HG03565 (cell line): Measurements from ENCODE around the gene CBX7.

Experiments
- ATAC-seq: cut with Tn5 transposase; IDR thresholded peaks from one replicate; pipeline ENCODE4 v1.9.1; 2021; ENCODE audit warnings: mild to moderate bottlenecking, moderate library complexity; ENCODE audit not compliant: unreplicated experiment

The CBX7 gene

DNA sequence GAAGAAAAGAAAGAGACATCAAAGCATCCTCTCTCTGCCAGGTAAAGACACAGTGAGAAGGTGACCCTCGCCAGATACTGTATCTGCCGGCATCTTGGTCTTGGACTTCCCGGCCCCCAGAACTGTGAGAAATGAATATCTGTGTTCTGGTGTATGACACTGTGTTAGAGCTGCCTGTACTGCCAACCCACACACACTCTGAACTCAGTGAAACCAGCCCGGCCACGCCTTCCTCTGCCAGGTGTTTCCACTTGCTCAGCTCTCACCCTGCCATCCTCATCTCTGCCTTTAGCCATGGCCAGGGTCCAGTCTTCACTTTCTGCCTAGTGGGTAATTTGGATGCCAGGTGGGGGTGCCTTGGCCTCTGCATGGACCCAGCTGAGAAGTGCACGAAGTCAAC lies 24.0 kb downstream of the CBX7 start:
- no peak for ATAC-seq

DNA sequence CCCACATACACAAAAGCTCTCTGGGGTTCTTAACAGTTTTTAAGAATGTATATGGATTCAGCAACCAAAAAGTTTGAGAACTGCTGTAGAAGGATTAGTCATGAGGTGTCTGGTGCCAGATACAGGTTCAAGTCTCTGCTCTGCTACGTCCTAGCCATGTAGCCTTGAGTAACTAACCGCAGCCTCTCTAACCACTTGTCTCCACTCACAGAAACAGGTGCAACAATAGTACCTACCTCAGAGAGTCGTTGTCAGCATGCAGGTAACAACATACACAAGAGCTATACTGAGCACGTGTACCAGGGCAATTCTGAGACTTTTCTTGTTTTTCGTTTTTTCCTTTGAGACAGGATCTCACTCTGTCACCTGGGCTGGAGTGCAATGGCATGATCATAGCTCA lies 26.9 kb downstream of the CBX7 start:
- ATAC-seq = no peak

DNA sequence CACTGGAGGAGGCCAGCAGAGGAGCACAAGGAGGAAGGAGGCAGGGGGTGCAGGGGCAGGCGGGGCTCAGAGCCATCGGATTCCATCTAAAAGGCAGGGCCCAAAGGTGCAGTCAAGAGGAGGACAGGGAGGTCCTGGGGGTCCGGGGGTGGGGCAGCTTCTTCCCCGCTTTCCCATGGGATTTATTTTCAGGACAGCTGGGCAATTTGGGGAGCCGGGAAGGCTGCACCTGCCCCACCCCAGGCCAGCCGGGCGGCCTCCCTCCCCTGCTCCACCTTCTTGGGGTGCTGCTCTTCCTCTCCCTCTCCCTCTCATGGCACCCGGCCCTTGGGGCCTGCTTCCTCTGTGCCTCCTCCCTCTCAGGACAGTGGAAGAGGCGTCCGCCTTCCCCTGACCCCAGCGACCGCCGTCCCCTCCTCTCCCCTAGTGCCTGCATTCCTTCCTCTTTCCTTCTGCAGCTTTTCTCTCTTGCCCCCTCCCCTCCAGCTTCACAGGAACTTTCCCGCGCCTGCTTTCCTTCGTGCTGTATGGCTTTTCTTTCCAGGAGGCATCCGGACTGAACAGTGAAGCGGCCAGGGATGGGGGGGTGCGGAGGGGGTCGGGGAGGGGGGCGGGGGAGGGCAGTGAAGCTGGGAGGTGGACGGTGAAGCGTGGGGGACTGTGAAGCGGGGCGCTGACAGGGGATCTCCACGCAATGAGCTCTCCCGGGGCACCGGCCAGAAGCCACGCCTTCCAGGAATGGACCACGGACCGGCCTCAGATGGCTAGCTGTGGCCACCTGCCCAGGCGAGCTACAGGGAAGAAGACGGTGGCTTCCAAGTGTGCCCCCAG lies 28.5 kb downstream of the CBX7 start:
- no peak for ATAC-seq

DNA sequence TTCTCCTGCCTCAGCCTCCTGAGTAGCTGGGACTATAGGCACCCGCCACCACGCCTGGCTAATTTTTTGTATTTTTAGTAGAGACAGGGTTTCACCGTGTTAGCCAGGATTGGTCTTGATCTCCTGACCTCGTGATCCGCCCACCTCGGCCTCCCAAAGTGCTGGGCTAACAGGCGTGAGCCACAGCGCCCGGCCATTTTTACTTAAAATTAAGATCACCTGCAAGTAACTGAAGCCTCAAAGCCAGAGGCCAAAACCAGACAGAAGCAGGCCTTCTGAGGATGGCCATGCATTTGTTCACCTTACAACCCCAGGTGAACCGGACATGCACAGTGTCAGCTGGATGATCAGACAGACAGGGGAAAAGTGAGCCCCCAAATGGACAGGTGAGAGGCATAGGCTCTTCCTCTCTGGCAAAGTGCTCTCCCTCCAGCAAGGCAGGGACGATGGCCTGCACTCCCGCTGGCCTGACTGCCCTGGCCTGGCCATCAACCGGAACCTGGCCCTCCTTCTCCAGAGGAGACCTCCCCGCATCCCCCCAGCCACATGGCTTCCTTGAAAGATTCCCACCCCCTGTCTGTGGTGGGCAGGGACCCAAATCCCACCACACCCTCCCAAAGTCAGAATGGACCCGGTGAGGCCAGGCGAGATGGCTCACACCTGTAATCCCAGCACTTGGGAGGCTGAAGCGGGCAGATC lies 29.6 kb downstream of the CBX7 start:
- ATAC-seq = no peak

DNA sequence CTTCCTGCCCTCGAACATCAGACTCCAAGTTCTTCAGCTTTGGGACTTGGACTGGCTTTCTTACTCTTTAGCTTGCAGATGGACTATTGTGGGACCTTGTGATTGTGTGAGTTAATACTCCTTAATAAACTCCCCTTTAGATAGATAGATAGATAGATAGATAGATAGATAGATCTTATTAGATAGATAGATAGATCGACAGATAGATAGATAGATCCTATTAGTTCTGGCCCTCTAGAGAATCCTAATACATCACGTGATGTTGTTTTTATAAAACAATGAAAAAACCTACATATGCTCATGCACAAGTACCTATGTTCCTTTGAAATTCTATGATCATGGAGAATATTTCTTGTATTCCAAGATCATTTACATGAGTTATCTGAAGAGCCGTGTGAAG lies 31.5 kb downstream of the CBX7 start:
- ATAC-seq = no peak

DNA sequence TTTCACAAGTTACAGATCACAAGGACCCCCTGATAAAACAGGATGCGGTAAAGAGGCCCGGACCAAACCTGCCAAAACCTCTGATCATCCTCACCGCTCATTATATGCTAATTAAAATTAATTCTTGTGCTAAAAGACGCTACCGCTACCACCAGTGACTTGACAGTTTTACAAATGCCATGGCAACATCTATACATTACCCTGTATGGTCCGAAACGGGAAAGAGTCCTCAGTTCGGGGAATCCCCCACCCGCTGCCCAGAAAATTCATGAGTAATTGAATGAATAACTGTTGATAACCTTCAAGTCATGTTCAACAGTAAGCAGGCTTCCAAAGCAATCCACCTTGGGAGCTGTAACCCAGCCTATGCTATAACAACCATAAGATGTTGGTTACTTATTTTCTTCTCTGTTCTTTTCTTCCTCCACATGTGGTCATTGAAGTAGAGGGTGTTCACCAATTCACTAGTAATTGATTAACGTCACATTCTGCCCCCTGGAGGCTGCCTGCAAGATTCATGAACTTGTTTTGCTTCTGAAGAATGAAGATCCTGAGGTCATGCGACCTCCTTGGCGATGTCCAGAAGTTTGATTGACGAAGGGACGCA lies 34.8 kb downstream of the CBX7 start:
- ATAC-seq = peak; percentile 30

DNA sequence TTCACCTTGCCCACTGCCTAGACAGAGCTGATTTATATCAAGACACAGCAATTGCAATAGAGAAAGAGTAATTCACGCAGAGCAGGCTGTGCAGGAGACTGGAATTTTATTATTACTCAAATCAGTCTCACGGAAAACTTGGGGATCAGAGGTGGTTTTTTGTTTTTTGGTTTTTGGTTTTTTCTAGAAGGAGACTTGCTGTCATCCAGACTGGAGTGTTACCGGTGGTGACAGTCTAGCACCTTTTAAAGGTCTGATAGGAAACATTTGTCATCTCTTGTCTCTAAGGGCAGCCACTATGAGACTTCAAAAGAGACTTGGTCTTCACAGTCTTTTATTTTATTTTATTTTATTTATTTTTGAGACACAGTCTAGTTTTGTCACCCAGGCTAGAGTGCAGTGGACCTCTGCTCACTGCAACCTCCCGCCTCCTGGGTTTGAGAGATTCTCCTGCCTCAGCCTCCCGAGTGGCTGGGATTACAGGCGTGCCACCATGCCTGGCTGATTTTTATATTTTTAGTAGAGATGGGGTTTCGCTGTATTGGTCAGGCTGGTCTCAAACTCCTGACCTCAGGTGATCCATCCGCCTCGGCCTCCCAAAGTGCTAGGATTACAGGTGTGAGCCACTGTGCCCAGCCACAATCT lies 36.4 kb downstream of the CBX7 start:
- ATAC-seq = no peak

DNA sequence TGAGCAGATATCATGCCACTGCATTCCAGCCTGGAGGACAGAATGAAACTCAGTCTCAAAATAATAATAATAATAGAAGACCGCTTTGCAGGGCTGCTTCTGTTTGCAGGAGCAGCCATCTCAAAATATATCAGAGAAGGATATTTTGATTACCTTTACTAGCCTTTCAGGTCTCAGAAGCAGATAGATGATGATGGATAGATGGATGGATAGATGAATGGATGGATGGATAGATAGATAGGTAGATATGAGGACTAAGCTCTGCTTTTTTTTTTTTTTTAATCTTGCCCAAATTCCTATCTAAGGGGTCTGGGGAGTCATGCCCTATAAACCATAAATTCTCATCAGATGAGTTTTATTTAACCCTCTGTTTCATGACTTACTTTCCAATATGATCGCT lies 36.9 kb downstream of the CBX7 start:
- no peak for ATAC-seq

DNA sequence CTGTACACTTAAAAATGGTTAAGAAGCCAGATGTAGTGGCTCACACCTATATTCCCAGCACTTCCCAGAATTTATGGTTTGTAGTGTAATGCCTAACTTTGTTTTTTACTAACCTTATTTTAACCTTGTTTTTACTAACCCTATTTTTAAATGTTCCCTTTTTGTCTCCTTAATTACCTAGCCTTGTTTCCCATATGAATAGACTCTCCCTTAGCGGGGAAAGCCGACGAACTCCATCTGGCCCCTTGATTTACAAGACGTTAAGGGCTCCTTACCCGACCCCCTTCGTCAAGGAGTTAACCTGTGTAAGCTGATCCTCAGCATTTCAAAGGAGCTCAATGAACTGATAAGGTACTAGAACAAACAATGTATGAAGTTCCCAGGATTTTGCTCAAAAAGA lies 38.4 kb downstream of the CBX7 start:
- no peak for ATAC-seq

DNA sequence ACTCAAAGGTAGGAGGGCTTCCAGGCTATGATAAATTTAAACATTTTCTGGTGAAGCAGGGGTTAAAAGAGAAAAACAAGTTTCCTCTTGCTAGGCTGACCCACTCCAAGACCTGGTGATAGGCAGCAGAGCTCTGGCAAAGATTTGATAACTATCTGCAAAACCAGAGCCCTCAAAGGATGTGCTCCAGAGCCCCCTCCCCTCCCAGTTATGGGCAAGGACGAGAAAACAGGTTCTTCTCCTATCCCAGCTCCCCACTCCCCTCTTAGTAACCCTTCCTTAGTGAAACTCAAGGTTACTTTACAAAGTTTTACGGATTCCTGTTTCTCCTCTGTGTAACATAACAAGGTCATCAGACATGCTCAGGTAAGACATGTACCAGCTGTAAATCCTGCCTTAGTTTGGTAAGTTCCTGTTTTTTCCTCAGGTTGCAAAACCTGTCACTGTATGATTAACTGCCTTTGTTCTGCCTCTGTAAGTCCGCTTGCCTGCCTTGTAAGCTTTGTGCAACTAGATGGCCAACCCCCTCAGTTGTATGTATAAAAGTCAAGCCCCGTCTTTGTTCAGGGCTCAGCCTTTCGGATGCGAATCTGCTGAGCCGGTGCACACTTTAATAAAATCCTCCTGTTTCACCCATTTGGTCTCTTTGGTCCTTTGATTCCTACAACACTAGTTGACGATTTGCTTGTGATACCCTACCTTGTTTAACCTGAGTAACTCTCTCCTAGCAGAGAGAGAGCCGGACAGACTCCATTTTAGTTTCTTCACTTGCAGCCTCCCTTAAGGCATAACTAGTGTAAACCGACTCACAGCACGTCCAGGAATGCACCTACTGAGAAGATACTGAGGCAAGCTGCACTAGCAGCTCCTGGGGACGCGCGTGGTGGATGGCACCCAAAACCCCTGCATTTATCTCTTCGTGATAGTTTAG lies 41.6 kb downstream of the CBX7 start:
- no peak for ATAC-seq

DNA sequence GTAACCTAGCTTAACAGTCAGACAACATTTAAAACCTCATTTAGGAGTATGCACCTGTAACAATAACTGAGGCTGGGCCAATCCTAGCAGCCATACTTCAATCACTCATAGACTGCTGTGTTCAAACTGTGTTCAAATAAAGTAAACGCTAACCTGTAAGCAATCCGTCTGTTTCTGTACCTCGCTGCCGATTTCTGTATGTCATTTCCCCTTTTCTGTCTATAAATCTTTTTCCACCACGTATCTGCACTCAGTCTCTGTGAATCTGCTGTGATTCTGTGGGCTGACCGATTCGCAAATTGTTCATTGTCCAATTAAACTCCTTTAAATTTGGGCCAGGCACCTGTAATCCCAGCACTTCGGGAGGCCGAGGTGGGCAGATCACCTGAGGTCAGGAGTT lies 43.1 kb downstream of the CBX7 start:
- no peak for ATAC-seq

DNA sequence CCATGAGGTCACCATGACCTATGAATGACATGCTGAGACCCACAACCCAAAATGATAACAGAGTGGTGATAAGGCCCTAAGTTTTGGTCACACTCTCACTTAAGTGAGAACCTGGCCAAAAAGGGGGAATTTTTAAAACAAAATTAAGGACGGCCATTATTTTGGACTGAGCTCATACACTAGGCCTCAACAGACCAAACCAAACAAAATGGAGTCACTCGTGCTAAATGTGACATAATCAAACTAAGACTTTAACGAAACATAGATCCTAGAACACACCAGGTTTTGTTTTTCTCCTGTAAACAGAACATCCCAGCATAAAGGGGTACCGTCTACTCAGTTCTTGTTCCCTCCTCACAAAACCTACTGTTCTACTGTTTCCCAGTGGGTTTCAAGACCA lies 44.0 kb downstream of the CBX7 start:
- no peak for ATAC-seq

DNA sequence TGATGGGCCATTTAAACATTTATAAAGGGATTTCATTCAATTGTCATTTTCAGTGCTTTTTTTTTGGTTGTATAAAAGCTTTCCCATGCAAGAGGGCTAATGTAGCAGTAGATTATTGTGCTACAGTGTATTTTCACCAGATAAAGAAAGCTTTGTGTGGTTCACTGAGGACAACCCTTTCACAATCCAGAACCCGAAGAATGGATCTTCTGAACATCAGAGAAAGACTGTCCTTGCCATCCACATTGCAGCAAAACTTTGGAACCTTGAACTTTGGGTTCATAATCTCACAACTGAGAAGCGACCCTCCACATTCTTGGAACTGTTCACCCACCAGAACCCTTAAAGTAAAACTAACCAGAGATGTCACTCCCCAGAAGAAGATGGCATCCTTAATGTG lies 46.2 kb downstream of the CBX7 start:
- no peak for ATAC-seq

DNA sequence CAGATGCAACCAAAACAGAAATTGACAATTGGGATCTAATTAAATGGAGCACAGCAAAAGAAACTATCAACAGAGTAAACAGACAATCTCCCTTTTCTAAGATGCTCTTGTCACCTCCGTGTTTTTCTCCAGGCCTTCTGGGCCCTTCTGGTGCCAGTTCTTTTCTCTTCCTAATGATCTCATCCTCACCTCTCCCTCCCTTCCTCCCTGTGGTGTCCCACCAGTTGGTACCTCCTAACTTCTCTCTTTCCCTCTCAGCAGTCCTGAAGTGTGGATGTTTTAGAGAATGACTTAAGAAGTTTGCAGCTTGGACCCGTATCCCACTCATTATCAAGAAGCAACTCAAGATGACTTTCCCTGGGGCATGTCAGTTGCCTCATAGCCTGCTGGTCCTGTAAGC lies 49.0 kb downstream of the CBX7 start:
- ATAC-seq = no peak

DNA sequence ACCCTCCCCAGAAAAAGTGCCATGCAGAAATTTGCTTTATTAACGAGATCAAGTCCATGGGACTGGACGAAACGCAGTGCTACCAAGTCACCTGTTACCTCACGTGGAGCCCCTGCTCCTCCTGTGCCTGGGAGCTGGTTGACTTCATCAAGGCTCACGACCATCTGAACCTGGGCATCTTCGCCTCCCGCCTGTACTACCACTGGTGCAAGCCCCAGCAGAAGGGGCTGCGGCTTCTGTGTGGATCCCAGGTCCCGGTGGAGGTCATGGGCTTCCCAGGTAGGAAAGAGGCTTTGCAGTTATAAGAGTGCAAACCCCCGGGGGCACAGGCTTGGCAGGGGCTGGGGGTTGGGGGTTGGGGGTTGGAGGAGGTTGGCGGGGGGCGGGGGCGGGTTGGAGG lies 51.3 kb downstream of the CBX7 start:
- ATAC-seq = no peak

DNA sequence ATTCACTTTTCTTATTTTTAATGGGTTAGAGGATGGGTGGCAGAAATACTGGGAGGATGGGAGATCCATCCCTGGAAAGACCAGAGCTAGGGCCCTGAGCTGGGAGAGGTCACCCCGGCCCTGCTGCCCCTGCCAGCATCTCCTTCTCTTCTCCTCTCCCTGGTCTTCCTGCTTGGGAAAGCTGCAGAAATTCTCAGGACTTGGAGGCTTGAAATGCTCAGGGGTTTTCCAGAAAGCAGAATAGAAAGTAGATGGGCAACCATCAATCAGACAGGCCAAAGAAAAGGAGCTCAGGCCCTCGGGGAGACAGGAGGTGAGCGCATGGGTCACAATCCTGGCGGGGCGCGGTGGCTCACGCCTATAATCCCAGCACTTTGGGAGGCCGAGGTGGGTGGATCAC lies 53.9 kb downstream of the CBX7 start:
- ATAC-seq = no peak

DNA sequence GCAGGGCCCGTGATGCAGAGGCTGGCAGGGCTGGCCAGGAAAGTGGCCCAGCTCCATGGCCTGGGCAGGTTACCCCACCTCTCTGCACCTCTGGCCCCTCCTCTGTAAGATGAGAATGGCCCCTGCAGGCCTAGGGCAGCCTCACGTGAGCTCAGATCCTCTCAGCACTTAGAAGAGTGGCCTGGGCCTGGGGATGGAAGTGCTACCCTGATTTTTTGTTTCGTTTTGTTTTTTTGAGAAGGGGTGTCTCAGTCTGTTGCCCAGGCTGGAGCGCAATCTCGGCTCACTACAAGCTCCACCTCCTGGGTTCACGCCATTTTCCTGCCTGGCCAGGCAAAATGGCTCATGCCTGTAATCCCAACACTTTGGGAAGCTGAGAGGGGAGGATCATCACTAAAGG lies 54.5 kb downstream of the CBX7 start:
- no peak for ATAC-seq

DNA sequence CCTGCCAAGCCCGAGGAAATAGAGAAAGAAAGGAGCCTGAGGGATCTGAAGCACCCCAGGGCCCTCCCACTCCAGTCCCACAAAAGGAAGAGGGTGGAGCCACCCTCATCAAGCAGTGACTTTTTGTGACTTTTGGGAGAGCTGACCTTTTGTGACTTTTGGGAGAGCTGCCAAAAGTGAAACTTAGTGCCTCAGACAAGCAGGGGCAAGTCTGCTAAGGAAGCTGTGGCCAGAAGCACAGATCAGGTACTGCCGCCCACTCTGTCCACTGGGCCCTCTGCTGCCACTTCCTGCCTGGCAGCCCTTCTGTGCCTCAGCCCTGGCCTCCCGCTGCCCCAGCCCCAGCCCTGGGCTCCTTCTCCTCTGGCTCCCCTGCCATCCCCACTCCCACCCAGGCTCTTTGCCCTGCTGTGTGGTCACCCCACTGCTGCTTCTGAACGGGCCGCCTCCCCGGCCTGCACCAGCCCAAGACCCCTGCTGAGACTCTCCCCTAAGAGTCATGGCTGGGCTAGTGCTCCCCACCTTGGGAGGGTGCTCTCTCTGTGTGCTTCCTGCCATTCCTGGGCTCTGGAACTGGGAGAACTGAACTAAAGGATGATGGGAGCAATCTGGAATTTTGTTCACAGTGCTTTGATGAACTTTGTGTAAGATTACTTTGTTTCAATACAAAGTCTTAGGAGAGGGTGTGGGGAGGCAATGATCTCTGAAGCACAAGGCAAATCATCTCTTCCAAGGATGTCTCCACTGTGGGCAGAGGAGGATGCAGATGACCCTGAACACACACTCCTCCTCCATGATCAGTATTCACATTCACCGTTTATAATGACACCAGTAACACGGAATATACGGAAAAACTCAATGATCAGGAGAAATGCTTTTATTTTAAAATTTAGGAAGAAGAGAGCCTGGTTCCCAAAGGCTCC lies 55.1 kb downstream of the CBX7 start, which contains the start of gene APOBEC3H:
Gene APOBEC3H, plus strand, starts transcription at position 147 of the 923 bp plus-strand sequence. CDS start 3,035 bp downstream, outside the sequence.
- ATAC-seq = no peak

DNA sequence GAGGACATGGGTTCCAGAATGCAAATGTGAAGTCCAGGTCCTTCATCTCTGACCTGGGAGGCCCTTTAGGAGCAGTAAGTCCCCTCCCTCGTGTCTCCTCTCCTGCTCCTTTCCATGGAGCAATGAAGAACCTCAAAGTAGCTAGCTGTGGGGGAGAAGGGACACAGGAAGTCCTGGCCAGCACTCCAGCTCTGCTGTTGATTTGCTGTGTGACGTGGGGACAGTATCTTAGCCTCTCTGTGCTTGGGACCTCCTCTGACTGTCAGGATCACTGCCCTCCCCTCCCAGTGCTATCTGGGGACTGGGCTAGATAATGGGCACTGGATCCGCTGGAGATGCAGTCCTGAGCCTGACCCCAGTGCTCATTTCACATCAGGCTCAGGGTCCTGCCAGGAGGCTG lies 56.5 kb downstream of the CBX7 start:
- ATAC-seq = no peak
